ENCODE measurements around the gene PRICKLE2. TPM values are rescaled to one million over a fixed set of nuclear protein-coding genes. Genes with fewer than 3 reads are reported as not detected.

Gene PRICKLE2
- total RNA-seq, 1 experiment from 2014 or later, result 1.5 TPM

GRCh38 chr3:64152676-64153466 lies 72.4 kb downstream of the PRICKLE2 start:
- DNase-seq, result no peak
- Histone ChIP-seq H3K36me3 (replicated peaks; ENCODE audit: control insufficient read depth, insufficient read depth, low read length) (no peaks in the 10 kb centered on the region), H3K4me3 (ENCODE audit: insufficient read depth, low read depth, low read length) (no peak overlapping the region), H3K27me3 (ENCODE audit: control insufficient read depth, insufficient read depth, low read length) (no peaks in the 10 kb centered on the region)

DNA sequence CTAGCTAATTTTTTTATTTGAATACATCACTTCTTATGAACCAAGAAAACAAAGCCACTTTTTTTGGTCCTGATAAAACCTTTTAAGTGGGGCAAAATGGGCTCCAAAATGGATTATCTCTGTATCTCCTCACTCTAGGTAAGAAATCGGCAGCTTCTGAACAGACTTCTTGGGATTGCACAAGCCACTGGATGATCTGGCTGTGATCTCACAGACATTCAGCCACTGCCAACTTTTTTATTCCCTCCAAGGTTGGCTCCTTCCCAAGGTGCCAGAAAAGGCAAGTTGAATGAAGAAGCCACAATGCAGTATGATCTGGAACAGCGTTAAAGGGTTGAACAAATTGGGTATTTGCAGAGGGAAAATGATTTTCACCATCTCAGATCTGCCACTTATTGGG lies 73.2 kb downstream of the PRICKLE2 start:
- Histone ChIP-seq H3K36me3 (replicated peaks; ENCODE audit: control insufficient read depth, insufficient read depth, low read length) (no peaks in the 10 kb centered on the region), H3K27me3 (ENCODE audit: control insufficient read depth, insufficient read depth, low read length) (no peaks in the 10 kb centered on the region), H3K4me3 (ENCODE audit: insufficient read depth, low read depth, low read length) (no peak overlapping the region)
- no peak for DNase-seq

GRCh38 chr3:64151342-64151871 lies 73.9 kb downstream of the PRICKLE2 start:
- no peak for DNase-seq
- H3K27me3 ChIP-seq (ENCODE audit: control insufficient read depth, insufficient read depth, low read length), result no peaks in the 10 kb centered on the region
- no peak overlapping the region for H3K4me3 ChIP-seq (ENCODE audit: insufficient read depth, low read depth, low read length)
- H3K36me3 ChIP-seq (replicated peaks; ENCODE audit: control insufficient read depth, insufficient read depth, low read length), result no peaks in the 10 kb centered on the region

DNA sequence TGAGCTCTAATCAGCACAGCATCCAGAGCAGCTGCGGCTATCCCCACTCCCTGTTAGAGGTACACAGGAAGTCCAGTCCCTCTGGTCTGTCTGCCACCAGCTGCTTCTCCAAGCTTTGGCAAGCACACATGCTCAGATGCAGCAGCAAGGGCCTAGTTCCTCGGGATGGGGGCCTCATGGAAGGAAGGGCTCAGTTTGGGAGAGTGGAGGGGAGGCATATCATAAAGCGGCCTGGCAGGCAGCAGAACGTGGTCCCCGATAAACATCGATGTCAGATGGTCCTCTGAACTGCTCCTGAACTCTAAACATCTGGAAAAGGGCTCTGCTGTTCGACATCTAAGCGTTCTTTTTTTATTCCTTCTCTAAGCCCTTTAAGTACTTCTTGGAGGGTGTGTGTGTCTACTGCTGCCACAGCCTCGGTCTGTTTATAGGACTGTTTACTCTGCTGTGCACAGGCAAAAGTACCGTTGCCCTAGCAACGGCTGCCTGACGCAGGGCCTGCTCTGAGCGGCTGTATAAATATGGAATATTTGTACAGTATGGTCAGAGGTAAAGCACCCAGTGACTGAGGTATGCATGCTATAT lies 74.6 kb downstream of the PRICKLE2 start:
- no peak for DNase-seq
- Histone ChIP-seq H3K27me3 (ENCODE audit: control insufficient read depth, insufficient read depth, low read length) (no peaks in the 10 kb centered on the region), H3K4me3 (ENCODE audit: insufficient read depth, low read depth, low read length) (no peak overlapping the region), H3K36me3 (replicated peaks; ENCODE audit: control insufficient read depth, insufficient read depth, low read length) (no peaks in the 10 kb centered on the region)

GRCh38 chr3:64149886-64150285 lies 75.4 kb downstream of the PRICKLE2 start:
- H3K36me3 ChIP-seq (replicated peaks; ENCODE audit: control insufficient read depth, insufficient read depth, low read length), result no peaks in the 10 kb centered on the region
- no peak overlapping the region for H3K4me3 ChIP-seq (ENCODE audit: insufficient read depth, low read depth, low read length)
- DNase-seq, result no peak
- no peaks in the 10 kb centered on the region for H3K27me3 ChIP-seq (ENCODE audit: control insufficient read depth, insufficient read depth, low read length)

DNA sequence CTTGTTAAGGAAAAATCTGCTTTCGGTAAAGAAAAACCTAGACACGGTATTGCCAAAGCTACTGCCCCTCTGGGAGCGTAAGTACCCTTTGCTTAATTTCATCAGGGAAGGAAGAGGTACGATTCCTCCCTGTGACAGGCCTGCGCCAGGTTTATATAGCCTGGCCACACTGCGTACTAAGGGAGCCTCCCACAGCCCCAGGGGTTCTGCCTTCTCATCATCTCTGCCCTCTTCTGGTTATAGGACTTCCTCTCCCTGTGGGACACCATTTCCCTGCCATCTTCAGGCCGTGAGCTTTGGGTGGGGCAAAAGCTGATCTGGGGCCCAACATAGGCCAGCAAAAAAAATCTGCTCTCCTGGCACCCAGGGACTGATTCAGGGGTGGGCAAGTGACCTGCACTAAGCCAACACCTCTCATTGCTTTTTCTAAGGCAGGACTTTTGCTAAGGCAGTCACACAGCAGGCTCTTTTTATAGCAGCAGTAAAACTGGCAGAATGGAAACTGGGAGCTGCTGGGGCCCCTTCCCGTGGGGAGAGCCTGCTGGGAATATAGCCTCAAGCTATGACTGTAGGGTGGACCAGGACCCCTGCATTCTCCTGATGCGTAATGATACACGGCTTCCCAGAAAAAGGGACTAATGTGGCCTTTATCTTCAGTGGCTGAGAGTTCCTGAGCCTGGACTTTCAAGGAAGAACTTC lies 76.2 kb downstream of the PRICKLE2 start:
- Histone ChIP-seq H3K27me3 (ENCODE audit: control insufficient read depth, insufficient read depth, low read length) (no peaks in the 10 kb centered on the region), H3K36me3 (replicated peaks; ENCODE audit: control insufficient read depth, insufficient read depth, low read length) (no peaks in the 10 kb centered on the region), H3K4me3 (ENCODE audit: insufficient read depth, low read depth, low read length) (no peak overlapping the region)
- no peak for DNase-seq

DNA sequence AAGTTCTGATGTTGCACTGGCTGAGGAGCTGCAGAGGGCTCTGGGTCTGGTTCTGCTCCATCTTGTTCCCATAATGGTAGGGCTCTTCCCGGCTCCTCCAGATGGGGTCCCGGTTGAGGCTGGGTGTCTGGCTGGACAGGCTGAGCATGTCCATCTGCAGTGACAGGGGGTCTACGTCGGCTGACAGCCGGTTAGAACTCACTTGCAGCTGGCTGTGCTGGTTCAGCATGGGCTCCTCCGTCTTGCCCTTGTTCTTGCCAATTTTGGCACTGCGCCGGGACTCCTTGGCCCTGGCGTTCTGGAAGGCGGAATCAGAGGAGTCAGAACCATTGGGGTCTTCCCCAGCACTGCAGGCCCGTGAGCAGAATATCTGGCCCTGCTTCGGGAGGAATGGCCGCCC lies 78.1 kb downstream of the PRICKLE2 start:
- Histone ChIP-seq H3K27me3 (ENCODE audit: control insufficient read depth, insufficient read depth, low read length) (no peaks in the 10 kb centered on the region), H3K4me3 (ENCODE audit: insufficient read depth, low read depth, low read length) (no peak overlapping the region), H3K36me3 (replicated peaks; ENCODE audit: control insufficient read depth, insufficient read depth, low read length) (no peaks in the 10 kb centered on the region)
- no peak for DNase-seq

DNA sequence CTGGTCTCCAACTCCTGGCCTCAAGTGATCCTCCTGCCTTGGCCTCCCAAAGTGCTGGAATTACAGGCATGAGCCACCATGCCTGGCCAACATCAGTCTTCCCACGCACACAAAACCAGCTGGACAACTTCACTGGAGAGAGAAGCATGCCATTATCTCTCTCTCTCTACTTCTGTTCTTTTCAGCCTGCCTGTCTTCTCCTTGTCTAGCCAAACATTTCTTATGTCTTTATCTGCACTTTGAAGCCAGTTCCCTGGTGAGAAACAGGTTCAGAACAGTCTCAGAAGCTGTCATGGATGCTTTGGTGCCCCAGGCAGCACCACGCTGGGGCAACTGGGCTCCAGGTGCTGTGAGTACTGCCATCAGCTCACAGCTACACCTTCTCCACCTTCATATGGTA lies 79.8 kb downstream of the PRICKLE2 start:
- H3K4me3 ChIP-seq (ENCODE audit: insufficient read depth, low read depth, low read length), result no peak overlapping the region
- H3K36me3 ChIP-seq (replicated peaks; ENCODE audit: control insufficient read depth, insufficient read depth, low read length), result no peaks in the 10 kb centered on the region
- no peaks in the 10 kb centered on the region for H3K27me3 ChIP-seq (ENCODE audit: control insufficient read depth, insufficient read depth, low read length)
- DNase-seq, result no peak

GRCh38 chr3:64144241-64144900 lies 80.9 kb downstream of the PRICKLE2 start:
- no peak overlapping the region for H3K4me3 ChIP-seq (ENCODE audit: insufficient read depth, low read depth, low read length)
- DNase-seq, result no peak
- no peaks in the 10 kb centered on the region for H3K27me3 ChIP-seq (ENCODE audit: control insufficient read depth, insufficient read depth, low read length)
- no peaks in the 10 kb centered on the region for H3K36me3 ChIP-seq (replicated peaks; ENCODE audit: control insufficient read depth, insufficient read depth, low read length)

DNA sequence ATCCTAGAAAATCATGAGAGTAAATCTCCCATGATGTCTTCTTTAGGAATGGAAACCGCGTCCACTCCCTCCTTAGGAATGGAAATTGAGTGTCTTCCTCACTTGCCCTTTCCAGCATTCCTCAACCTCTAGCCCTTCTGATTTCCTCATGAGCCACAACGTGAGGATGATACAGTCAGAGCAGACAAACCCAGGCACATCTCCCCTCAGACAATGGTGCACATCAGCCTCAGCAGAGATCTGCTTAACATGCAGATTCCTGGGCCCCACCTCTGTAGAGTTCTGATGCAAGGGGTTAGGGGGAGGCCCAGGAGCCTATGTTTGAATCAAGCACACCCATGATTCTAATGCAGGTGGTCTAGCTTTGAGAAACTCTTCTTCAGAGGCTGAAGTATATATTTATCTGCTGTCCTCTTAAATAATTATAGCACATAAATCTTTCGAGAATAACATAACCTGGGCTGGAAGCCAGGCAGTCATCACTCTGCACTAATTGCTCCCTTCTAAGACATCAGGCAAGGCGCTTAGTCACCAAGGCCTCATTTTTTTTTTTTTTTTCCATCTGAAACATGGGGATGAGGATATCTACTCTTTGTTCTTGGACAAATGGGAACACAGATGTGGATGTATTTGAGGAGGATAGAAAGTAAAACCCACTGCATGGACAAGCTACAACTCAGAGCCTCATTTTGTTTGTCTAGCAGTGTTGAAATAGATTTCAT lies 81.7 kb downstream of the PRICKLE2 start:
- no peaks in the 10 kb centered on the region for H3K27me3 ChIP-seq (ENCODE audit: control insufficient read depth, insufficient read depth, low read length)
- DNase-seq, result no peak
- no peak overlapping the region for H3K4me3 ChIP-seq (ENCODE audit: insufficient read depth, low read depth, low read length)
- H3K36me3 ChIP-seq (replicated peaks; ENCODE audit: control insufficient read depth, insufficient read depth, low read length), result no peaks in the 10 kb centered on the region

DNA sequence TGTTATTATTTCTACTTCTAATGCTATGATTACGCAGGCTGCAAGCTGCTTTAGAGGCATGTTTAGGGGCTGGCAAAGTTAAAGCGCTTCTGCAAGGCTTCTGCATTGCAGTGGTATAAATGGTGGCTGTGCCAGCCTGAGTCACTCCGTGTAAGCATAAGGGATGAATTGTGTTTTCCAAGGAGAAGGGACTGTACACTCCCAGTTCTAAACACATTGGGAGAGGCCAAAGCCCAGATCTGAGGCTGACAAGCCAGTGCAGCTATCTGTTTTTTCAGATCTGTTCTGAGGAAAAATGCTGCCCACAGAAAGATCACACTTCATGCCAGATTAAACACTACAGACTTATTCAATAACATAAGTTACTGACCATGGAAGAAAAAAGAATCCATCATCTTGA lies 83.8 kb downstream of the PRICKLE2 start:
- Histone ChIP-seq H3K4me3 (ENCODE audit: insufficient read depth, low read depth, low read length) (no peak overlapping the region), H3K27me3 (ENCODE audit: control insufficient read depth, insufficient read depth, low read length) (no peaks in the 10 kb centered on the region)
- no peak for DNase-seq

DNA sequence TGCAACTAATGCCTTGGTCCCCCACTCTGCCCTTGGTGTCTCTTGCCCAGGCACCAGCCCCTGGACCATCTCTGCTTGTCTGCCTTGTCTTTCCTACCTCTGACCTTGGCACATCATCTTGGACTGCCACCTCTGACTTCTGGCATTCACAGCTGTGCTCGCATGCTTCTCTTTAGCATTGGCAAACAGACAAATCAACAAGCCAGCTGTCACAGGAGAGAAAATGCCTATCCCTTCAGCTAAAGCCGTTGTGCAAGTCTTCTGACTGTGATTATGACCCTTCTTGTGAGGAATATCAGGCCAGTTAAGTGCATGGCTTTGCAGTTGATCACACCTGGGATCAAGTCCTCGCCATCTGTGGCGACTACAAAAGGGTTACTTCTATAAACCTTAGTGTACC lies 84.6 kb downstream of the PRICKLE2 start:
- no peak overlapping the region for H3K4me3 ChIP-seq (ENCODE audit: insufficient read depth, low read depth, low read length)
- H3K36me3 ChIP-seq (replicated peaks; ENCODE audit: control insufficient read depth, insufficient read depth, low read length), result no peaks in the 10 kb centered on the region

More for the DNA sequence above, 83.8 kb downstream of the PRICKLE2 start:
- no peaks in the 10 kb centered on the region for H3K36me3 ChIP-seq (replicated peaks; ENCODE audit: control insufficient read depth, insufficient read depth, low read length)

DNA sequence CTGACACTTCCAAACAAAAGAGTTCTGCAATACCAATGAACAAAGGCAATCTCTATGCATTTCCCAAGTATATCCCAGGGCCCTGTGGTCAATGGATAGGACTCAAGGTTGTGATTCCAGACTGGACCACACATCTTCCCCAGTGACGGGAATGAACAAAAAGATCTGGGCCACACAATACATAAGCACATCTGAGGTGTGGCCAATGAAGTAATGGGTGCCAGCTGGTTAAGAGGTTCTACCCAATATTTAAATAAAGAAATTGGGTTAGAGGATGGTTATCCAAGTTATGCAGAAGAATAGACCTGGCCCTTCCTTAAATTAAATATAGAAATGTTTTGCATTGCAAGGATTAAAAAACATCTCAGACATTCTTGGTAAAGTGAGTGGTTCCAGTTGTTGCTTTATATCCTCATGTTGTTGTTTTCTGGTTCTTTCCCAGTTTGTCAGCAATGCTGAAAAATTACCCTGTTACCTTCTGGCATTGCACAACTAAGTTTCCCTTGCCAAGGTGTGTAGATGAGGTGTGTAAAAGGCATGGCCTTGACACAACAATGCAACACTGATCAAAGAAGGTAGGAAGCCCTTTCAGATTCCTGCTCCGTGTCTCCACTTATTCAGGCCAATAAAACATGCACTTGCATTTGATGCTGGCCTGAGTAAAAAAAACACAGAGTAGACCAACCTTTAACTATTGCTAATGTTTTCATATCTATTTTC lies 86.5 kb downstream of the PRICKLE2 start:
- no peaks in the 10 kb centered on the region for H3K36me3 ChIP-seq (replicated peaks; ENCODE audit: control insufficient read depth, insufficient read depth, low read length)
- DNase-seq, result no peak

More for the DNA sequence above, 84.6 kb downstream of the PRICKLE2 start:
- DNase-seq, result no peak
- H3K27me3 ChIP-seq (ENCODE audit: control insufficient read depth, insufficient read depth, low read length), result no peaks in the 10 kb centered on the region

More for the DNA sequence above, 86.5 kb downstream of the PRICKLE2 start:
- H3K4me3 ChIP-seq (ENCODE audit: insufficient read depth, low read depth, low read length), result no peak overlapping the region
- no peaks in the 10 kb centered on the region for H3K27me3 ChIP-seq (ENCODE audit: control insufficient read depth, insufficient read depth, low read length)
